Ovary (tissue), 9 donors: ENCODE results near the gene PDXK. TPM values are rescaled to one million over a fixed set of nuclear protein-coding genes. Genes with fewer than 3 reads are reported as not detected.
"Not testable (repeated sequence)": the region's sequence is repeated elsewhere in the genome, so short reads cannot be mapped to it uniquely, and the experiment has no call there.

Experiments used
- DNase-seq, 5 donors: peaks; one replicate each; pipeline ENCODE4 v3.0.0-alpha.2; 2019 to 2020
- H3K27ac ChIP-seq, 2 donors: fragments of 200-600 bp; one replicate each; pipeline versions ENCODE4 v1.5.1 to v1.8.0; 2019 to 2022
- H3K27me3 ChIP-seq: fragments of 200-600 bp; one replicate; pipeline ENCODE4 v1.8.0; 2022
- H3K36me3 ChIP-seq: fragments of 200-600 bp; sonication (generic); one replicate; pipeline ENCODE4 v1.5.1; 2019
- H3K4me1 ChIP-seq: one replicate; pipeline ENCODE4 v1.8.1; 2013; ENCODE audit warnings: mild to moderate bottlenecking, moderate library complexity; ENCODE audit not compliant: insufficient read depth
- H3K4me3 ChIP-seq: fragments of 200-600 bp; sonication (generic); one replicate; pipeline ENCODE4 v1.5.1; 2017
- H3K9me3 ChIP-seq, 2 donors: fragments of 200-600 bp in 1 of 2; sonication (generic) in 1 of 2; one replicate each; pipeline versions ENCODE4 v1.5.1 to v1.8.1; 2013 to 2019; ENCODE audit warnings: mild to moderate bottlenecking in 1 of 2, moderate library complexity in 1 of 2
- CTCF ChIP-seq, 3 donors: fragments of 450-650 bp in 2 of 3; fragments of 200-600 bp in 1 of 3; IDR thresholded peaks; one replicate each; pipeline versions ENCODE4 v1.5.1 to v1.8.0; 2016 to 2022; ENCODE audit warnings: antibody characterized with exemption in 3 of 3, mild to moderate bottlenecking in 1 of 3
- EP300 ChIP-seq: sonication (generic); formaldehyde crosslinking; IDR thresholded peaks from one replicate; pipeline ENCODE4 v1.6.1; 2017; ENCODE audit warnings: antibody characterized with exemption
- POLR2A ChIP-seq: fragments of 450-650 bp; IDR thresholded peaks from one replicate; pipeline ENCODE4 v1.6.1; 2017; ENCODE audit warnings: antibody characterized with exemption, mild to moderate bottlenecking, moderate library complexity
- WGBS, 3 donors: extraction: QIAGEN DNeasy Blood & Tissue Kit in 1 of 3; methylation state at CpG; one replicate each; pipeline versions ENCODE4 v1.1.5 to v1.1.7; 2013 to 2017; 5-methylcytosine and 5-hydroxymethylcytosine counted together
- intact Hi-C, 4 donors: fragments of 100-400 bp; cut with DNase I; formaldehyde crosslinking; loops; one replicate each; pipeline versions ENCODE4 v1.11.0 to v1.15.1; 2022 to 2023
- polyA plus RNA-seq, 2 donors: library from polyadenylated mRNA; stranded (reverse); fragments of 200-250 nt in 1 of 2; fragments of 350-450 nt in 1 of 2; fragmentation: Illumina TruSeq in 1 of 2; extraction: RNeasy Lipid Tissue Mini Kit (QIAGEN cat#74804) in 1 of 2; gene quantifications; one replicate each; pipeline ENCODE4 v1.2.3, GENCODE V29; 2013 to 2014
- total RNA-seq, 7 donors: library from RNA; depleted of rRNA in 2 of 7; stranded (reverse); fragments of >200 nt in 2 of 7; fragmentation: NEBNext Ultra II Directional in 3 of 7; extraction: Animal tissue kit (Norgen Biotek cat#: 25700) in 3 of 7; gene quantifications; one replicate each; pipeline versions ENCODE4 v1.1.0 to v1.2.4, GENCODE V29; 2016 to 2023
- donor health status: DM: no; HTN: no; CAD: no; lungs with moderate emphysema.
- donor health status: DM: no; HTN: no; CAD: no.
- donor health status: Bipolar disorder and iron deficiency.
- donor health status: DM: yes; HTN: yes; CAD: no.
- donor health status: DM: no; HTN: no; CAD: no.
- donor health status: DM: yes; HTN: yes; CAD: no.

Gene PDXK
- total and polyA plus RNA-seq, 9 donors = 19.9 to 125 (median 88.6) TPM

GRCh38 chr21:43679951-43680350 lies 39.0 kb upstream of the PDXK start:
- Histone ChIP-seq H3K27me3 (no peaks in the 10 kb centered on the region), H3K27ac (no peak overlapping the region), H3K36me3 (no peaks in the 10 kb centered on the region), H3K4me3 (no peak overlapping the region), H3K9me3 (no peaks in the 10 kb centered on the region), H3K4me1 (no peaks in the 10 kb centered on the region)
- TF ChIP-seq CTCF (IDR thresholded peaks at IDR 0.05) = no peak
- TF ChIP-seq EP300 = no peak
- no peak for TF ChIP-seq POLR2A
- WGBS, 3 donors = 92 to 95% (median 93%) methylated on average over 12 of the region's 12 CpGs
- intact Hi-C loops = no loop called here
- DNase-seq = no peak

GRCh38 chr21:43680421-43680820 lies 38.5 kb upstream of the PDXK start:
- DNase-seq, H3K36me3 ChIP-seq, H3K4me1 ChIP-seq, intact Hi-C loops, H3K27ac ChIP-seq, H3K9me3 ChIP-seq, H3K27me3 ChIP-seq, H3K4me3 ChIP-seq: not testable (repeated sequence)
- WGBS, 3 donors = 81 to 99% (median 90%) methylated on average over 6 of the region's 6 CpGs

GRCh38 chr21:43681650-43682049 lies 37.3 kb upstream of the PDXK start:
- Histone ChIP-seq H3K27me3 (no peaks in the 10 kb centered on the region), H3K36me3 (no peaks in the 10 kb centered on the region), H3K9me3 (no peaks in the 10 kb centered on the region), H3K27ac (no peak overlapping the region), H3K4me1 (no peaks in the 10 kb centered on the region), H3K4me3 (no peak overlapping the region)
- WGBS, 3 donors = 91 to 97% (median 93%) methylated on average over 6 of the region's 6 CpGs
- DNase-seq = no peak
- TF ChIP-seq POLR2A (no peak), EP300 (no peak), CTCF (IDR thresholded peaks at IDR 0.05) (no peak)
- intact Hi-C loops = no loop called here

- H3K9me3 ChIP-seq = no peaks in the 10 kb centered on the region
- TF ChIP-seq CTCF (IDR thresholded peaks at IDR 0.05) (no peak), POLR2A (no peak), EP300 (no peak)
- no peak overlapping the region for H3K27ac ChIP-seq
- no peak overlapping the region for H3K4me3 ChIP-seq
- 66 to 70% (median 67%) methylated on average over 3 of the region's 3 CpGs for WGBS, 3 donors
- DNase-seq = no peak
- H3K4me1 ChIP-seq = no peaks in the 10 kb centered on the region
- H3K36me3 ChIP-seq = no peaks in the 10 kb centered on the region
- no peaks in the 10 kb centered on the region for H3K27me3 ChIP-seq
- intact Hi-C loops = no loop called here
These were observed 34.5 kb upstream of the PDXK start for GRCh38 chr21:43684424-43684823.

- TF ChIP-seq EP300 (no peak), POLR2A (no peak), CTCF (IDR thresholded peaks at IDR 0.05) (no peak)
- no peak overlapping the region for H3K27ac ChIP-seq
- H3K4me3 ChIP-seq = no peak overlapping the region
- no peaks in the 10 kb centered on the region for H3K27me3 ChIP-seq
- intact Hi-C loops = no loop called here
- no peaks in the 10 kb centered on the region for H3K9me3 ChIP-seq
- no peaks in the 10 kb centered on the region for H3K4me1 ChIP-seq
- WGBS, 3 donors = 91 to 93% (median 93%) methylated on average over 21 of the region's 21 CpGs
- DNase-seq = no peak
- no peaks in the 10 kb centered on the region for H3K36me3 ChIP-seq
These were observed 31.9 kb upstream of the PDXK start for GRCh38 chr21:43686811-43687565.
